HG03342 (cell line): ENCODE data around the gene WFIKKN1.

Experiments used
- ATAC-seq: cut with Tn5 transposase; IDR thresholded peaks from one replicate; pipeline ENCODE4 v1.9.1; 2021; ENCODE audit warnings: mild to moderate bottlenecking, moderate library complexity; ENCODE audit not compliant: unreplicated experiment

Gene WFIKKN1

GRCh38 chr16:630815-631405 lies at the start of gene WFIKKN1:
Gene WFIKKN1 (plus strand): TSS chr16:630985. CDS start chr16:631254, 269 bp downstream.
- ATAC-seq: no peak

DNA sequence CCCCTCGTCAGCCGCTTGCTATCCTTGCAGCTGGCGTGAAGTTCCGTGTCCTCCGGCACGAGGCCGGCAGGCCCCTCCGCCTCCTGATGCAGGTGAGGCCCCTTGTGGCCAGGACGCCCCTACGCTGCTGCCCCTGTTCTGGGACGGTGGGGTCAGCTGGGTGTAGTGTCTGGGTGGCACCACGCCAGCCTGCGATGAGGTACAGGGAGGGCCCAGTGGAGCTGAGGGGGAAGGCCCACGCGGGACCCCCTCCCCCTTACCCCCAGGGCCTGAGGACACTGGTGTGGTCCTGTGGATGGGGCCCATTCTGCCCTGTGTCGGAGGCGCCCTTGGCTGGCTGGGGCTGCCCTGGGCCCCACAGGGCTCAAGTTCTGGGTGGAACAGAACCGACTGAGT lies 48.6 kb upstream of the WFIKKN1 start:
- no peak for ATAC-seq

GRCh38 chr16:582614-583331 lies 48.0 kb upstream of the WFIKKN1 start:
- ATAC-seq: no peak

GRCh38 chr16:583470-583814 lies 47.3 kb upstream of the WFIKKN1 start:
- no peak for ATAC-seq

- no peak for ATAC-seq
These were observed 46.8 kb upstream of the WFIKKN1 start for GRCh38 chr16:583815-584591.

- ATAC-seq: no peak
These were observed 45.4 kb upstream of the WFIKKN1 start for GRCh38 chr16:585351-585750.

DNA sequence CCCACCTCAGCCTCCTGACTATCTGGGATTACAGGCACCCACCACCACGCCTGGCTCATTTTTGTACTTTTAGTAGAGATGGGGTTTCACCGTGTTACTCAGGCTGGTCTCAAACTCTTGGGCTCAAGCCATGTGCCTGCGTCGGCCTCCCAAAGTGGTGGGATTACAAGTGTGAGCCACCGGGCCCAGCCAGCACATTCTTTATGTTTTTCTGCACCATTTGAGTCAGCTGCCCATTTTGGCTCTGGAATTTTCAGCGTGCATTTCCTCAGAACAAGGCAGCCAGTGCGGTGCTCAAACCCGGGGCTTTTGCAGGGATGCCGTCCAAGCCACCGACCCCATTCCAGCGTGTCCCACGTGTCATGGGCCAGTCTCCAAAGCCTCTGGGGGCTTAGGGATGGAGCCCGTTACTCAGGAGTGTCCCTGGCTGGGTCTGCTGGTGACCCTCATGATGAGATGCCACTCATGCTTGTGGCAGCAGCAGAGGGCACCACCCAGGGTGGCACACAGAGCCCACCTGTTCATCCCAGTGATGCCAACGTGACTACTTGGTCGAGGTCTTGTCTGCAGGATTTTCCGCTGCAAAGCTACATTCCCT lies 44.6 kb upstream of the WFIKKN1 start:
- ATAC-seq: no peak

- no peak for ATAC-seq
These were observed 43.9 kb upstream of the WFIKKN1 start for GRCh38 chr16:586645-587590.

GRCh38 chr16:588639-588888 lies 42.2 kb upstream of the WFIKKN1 start:
- ATAC-seq: peak; percentile 11

GRCh38 chr16:588889-589657 lies 41.7 kb upstream of the WFIKKN1 start:
- peak; percentile 66 for ATAC-seq

DNA sequence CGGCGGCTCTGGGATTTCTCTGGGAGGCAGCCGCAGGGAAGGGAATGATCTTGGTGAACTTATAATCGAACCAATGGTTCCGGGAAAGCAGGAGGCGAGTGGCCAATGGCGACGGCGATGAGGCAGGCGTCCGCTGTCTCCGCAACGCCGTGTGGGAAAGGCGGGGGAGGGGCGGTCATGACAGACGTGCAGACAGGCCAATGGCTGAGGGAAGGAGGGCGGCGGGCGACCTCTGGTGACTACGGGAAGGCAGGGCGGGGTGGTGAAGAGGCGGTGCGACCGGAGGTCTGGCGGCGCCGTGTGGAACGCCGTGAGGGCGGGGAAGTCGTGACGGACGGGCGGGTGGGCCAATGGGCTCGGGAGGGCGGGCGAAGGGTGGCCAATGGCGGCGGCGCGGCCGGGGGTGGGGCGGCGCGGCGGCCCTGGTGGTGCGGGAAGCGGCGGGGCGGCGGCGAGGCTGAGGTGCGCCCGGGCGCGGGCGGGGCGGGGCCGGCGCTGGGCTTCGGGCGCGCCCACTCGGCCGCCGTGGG lies 41.1 kb upstream of the WFIKKN1 start, which contains the start of gene RAB40C:
Gene RAB40C (plus strand): TSS at position 409 of the 530 bp plus-strand sequence. CDS start 226 bp downstream, outside the sequence.
- peak; percentile 76 for ATAC-seq

DNA sequence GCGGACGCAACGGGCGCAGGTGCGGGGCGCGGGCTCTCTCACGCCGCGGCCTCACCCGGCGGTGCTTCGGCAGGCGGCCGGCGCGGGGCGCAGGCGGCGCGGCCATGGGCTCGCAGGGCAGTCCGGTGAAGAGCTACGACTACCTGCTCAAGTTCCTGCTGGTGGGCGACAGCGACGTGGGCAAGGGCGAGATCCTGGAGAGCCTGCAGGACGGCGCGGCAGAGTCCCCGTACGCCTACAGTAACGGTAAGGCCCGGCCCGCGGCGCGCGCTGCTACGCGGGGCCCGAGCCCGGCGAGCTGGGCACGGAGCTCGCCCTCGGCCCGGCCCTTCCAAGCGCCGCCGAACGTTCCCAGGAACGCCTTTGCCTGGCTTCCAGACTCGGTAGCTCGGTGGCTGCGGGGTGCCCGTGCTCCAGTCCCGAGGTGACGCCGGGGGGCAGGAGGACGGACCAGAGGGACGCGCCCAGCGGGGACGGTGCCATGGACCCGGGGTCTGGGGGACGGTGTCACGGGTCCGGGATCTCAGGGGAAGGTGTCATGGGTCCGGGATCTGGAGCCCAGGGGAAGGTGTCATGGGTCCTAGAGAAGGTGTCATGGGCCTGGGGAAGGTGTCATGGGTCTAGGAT lies 40.5 kb upstream of the WFIKKN1 start:
- no peak for ATAC-seq

DNA sequence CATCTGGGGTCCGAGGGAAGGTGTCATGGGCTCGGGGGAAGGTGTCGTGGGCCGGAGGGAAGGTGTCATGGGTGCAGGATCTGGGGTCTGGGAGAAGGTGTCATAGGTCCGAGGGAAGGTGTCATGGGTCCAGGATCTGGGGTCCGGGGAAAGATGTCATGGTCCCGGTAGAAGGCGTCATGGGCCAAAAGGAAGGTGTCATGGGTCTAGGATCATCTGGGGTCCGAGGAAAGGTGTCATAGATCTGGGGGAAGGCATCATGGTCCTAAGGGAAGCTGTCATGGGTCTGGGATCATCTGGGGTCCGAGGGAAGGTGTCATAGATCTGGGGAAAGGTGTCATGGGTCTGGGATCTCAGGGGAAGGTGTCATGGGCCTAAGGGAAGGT lies 40.0 kb upstream of the WFIKKN1 start:
- ATAC-seq: no peak

DNA sequence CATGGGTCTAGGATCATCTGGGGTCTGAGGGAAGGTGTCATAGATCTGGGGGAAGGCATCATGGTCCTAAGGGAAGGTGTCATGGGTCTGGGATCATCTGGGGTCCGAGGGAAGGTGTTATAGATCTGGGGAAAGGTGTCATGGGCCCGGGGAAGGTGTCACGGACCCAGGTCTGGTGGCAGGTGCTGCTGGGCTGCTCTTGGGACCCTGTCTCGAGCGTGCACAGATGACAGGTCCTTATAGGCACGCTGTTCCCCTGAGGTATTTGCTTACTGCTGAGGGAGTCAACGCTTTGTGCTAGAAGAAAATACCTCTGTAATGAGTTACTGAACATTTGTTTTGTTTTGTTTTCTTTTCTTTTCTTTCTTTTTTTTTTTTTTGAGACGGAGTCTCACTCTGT lies 39.6 kb upstream of the WFIKKN1 start:
- ATAC-seq: no peak

DNA sequence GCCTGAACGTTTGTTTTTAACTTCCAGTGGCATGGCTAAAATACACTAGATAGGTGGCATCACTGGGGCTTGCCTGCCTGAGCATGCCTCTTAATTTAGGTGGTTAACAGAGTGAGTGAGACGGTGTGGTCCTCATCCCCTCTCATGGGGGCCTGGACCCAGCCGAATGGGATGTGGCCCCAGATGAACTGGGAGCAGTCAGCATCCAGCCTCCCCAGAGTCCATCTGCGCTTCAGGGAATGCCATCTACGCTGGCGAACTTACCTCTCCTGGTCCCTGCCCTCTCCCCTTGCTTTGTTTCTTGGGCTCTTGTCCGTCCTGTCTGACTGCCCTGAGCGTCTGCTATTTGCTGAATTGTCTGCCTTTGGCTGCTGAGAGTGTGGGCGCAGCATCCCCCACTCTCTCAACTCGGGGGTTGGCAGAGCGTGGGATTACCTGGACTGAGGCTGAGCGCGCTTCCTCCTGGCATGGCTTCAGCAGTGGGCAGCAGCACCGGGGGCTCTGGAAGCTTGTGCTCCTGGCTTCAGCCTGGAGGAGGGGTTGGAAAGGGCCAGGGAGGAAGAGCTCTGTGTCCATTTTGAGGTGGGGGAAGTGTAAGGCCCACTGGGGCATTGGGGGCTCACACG lies 38.8 kb upstream of the WFIKKN1 start:
- ATAC-seq: no peak

DNA sequence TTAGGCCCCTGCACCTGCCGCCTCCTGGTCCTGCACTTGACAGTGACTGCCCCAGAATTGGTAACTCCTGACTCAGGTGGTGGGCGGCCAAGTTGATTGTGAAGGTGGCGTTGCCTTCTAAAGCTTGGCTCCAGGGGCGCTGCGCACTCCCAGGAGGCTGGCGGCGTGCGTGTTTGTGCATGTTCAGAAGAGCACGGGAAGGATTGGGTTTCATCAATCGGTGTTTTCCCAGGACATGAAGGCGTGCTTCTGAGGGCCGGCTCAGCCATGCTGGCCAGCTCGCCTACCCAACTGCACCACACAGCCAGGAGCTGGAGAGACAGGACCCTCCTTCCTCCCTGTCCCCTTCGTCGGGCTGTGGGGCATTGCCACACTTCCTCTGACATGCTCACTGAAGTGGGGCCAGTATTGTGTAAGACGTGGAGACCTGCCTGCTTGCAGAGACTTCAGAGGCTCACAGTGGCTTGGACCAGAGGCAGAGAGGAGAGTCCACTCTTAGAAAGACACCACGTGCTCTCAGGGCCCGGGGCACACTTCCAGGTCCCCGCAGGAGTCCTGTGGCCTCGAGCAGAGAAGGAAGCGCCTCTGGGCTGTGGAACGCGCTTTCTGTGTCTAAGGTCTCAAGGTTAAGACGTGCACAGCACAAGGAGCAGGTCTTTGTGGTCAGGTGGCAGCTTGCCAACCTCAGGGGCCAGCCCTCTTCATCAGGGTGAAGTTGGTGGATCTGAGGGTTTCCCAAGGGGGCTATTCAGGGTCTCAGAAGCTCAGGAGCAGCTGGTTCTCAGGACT lies 38.1 kb upstream of the WFIKKN1 start:
- ATAC-seq: no peak

- ATAC-seq: no peak
These were observed 37.4 kb upstream of the WFIKKN1 start for GRCh38 chr16:593406-593805.

DNA sequence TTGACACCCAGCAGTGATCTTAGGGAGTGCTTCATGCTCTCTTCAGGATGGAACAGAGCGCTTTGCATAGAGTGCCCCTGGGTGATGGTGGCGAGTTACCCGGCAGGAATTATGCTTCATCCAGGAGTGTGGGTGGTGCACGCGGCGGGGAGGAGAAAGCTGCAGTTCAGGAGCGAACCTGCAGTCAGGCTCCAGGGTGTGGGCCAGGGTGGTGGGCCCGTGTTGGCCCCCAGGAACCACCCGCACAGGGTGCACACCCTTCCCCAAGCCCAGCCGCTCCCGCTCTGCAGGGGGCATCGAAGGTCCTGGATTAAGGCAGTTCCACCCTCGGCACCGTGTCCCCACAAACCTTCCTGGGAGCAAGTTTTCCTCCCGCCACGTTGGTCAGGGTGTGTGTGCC lies 37.0 kb upstream of the WFIKKN1 start:
- no peak for ATAC-seq
